HEK293 (cell line): ENCODE data around the gene TJP3.

Experiments
- CTCF ChIA-PET: fragments of 350-600 bp; formaldehyde crosslinking; extraction: SDS; loops from one replicate; lab custom pipeline; 2021; ENCODE audit warnings: antibody characterized with exemption; lab: Yijun Ruan, JAX
- POLR2A ChIA-PET: fragments of 300-600 bp; formaldehyde crosslinking; extraction: SDS; loops from one replicate; lab custom pipeline; 2020; ENCODE audit warnings: antibody characterized with exemption, inconsistent platforms; lab: Yijun Ruan, JAX
- H3K27ac ChIP-seq: fragments of 200-500 bp; sonication (Bioruptor generic); 2 replicates; pipeline ENCODE4 v1.5.1; 2014; ENCODE audit warnings: low read depth, low read length, control low read depth, inconsistent platforms; ENCODE audit errors: extremely low read depth
- H3K36me3 ChIP-seq, 2 experiments: fragments of 200-500 bp in 1 of 2; sonication (Bioruptor generic) in 1 of 2; 1 replicate in 1 of 2; 2 replicates in 1 of 2; pipeline ENCODE4 v1.5.1; 2014 to 2017; ENCODE audit warnings: inconsistent platforms in 2 of 2, low read length in 2 of 2; ENCODE audit not compliant: control insufficient read depth in 2 of 2, insufficient read depth in 1 of 2
- H3K4me1 ChIP-seq: fragments of 200-500 bp; sonication (Bioruptor generic); 2 replicates; pipeline ENCODE4 v1.5.1; 2014; ENCODE audit warnings: mild to moderate bottlenecking, low read length, inconsistent platforms; ENCODE audit not compliant: control insufficient read depth, insufficient read depth
- H3K4me3 ChIP-seq: 2 replicates; pipeline ENCODE4 v1.5.1; 2011; ENCODE audit warnings: low read depth, mild to moderate bottlenecking, control low read depth, low read length, moderate library complexity
- H3K9me3 ChIP-seq: fragments of 200-500 bp; sonication (Bioruptor generic); 2 replicates; pipeline ENCODE4 v1.5.1; 2014; ENCODE audit warnings: low read depth, low read length, inconsistent platforms; ENCODE audit not compliant: control insufficient read depth, insufficient read depth
- GLI4 ChIP-seq: fragments of 450-650 bp; formaldehyde crosslinking; IDR thresholded peaks from 2 replicates; pipeline ENCODE4 v1.5.1; 2016; ENCODE audit warnings: missing biosample characterization, missing genetic modification characterization
- RBAK ChIP-seq: fragments of 450-650 bp; formaldehyde crosslinking; IDR thresholded peaks from 2 replicates; pipeline ENCODE4 v1.5.1; 2016; ENCODE audit warnings: missing biosample characterization, missing genetic modification characterization
- ZNF133 ChIP-seq: fragments of 450-650 bp; formaldehyde crosslinking; IDR thresholded peaks from 2 replicates; pipeline ENCODE4 v1.5.1; 2016; ENCODE audit warnings: missing biosample characterization, missing genetic modification characterization
- ZNF140 ChIP-seq: fragments of 450-650 bp; formaldehyde crosslinking; IDR thresholded peaks from 2 replicates; pipeline ENCODE4 v1.5.1; 2016; ENCODE audit warnings: missing biosample characterization, missing genetic modification characterization
- ZNF157 ChIP-seq: fragments of 450-650 bp; formaldehyde crosslinking; IDR thresholded peaks from 2 replicates; pipeline ENCODE4 v1.5.1; 2016; ENCODE audit warnings: missing biosample characterization, missing genetic modification characterization
- ZNF391 ChIP-seq: fragments of 450-650 bp; formaldehyde crosslinking; IDR thresholded peaks from 2 replicates; pipeline ENCODE4 v1.5.1; 2016; ENCODE audit warnings: low read depth, missing biosample characterization, missing genetic modification characterization, borderline replicate concordance
- ZNF596 ChIP-seq: fragments of 450-650 bp; IDR thresholded peaks from 2 replicates; pipeline ENCODE4 v1.5.0; 2018; ENCODE audit warnings: missing biosample characterization, mild to moderate bottlenecking, missing genetic modification characterization, moderate library complexity
- ZNF600 ChIP-seq: fragments of 450-650 bp; formaldehyde crosslinking; IDR thresholded peaks from 2 replicates; pipeline ENCODE4 v1.5.1; 2016; ENCODE audit warnings: missing biosample characterization, missing genetic modification characterization
- TF ChIP-seq, protein P1 (sequence below): fragments of 450-650 bp; formaldehyde crosslinking; IDR thresholded peaks from 2 replicates; pipeline ENCODE4 v1.5.1; 2017; ENCODE audit warnings: missing biosample characterization, missing genetic modification characterization
- TF ChIP-seq, protein P2 (sequence below): fragments of 450-650 bp; formaldehyde crosslinking; IDR thresholded peaks from 2 replicates; pipeline ENCODE4 v1.5.1; 2017; ENCODE audit warnings: missing biosample characterization, missing genetic modification characterization
- TF ChIP-seq, protein P3 (sequence below): fragments of 450-650 bp; formaldehyde crosslinking; IDR thresholded peaks from 2 replicates; pipeline ENCODE4 v1.5.1; 2016; ENCODE audit warnings: missing biosample characterization, missing genetic modification characterization, low read depth
- TF ChIP-seq, protein P4 (sequence below): fragments of 450-650 bp; formaldehyde crosslinking; IDR thresholded peaks from 2 replicates; pipeline ENCODE4 v1.5.1; 2016; ENCODE audit warnings: missing biosample characterization, missing genetic modification characterization

Gene TJP3

DNA sequence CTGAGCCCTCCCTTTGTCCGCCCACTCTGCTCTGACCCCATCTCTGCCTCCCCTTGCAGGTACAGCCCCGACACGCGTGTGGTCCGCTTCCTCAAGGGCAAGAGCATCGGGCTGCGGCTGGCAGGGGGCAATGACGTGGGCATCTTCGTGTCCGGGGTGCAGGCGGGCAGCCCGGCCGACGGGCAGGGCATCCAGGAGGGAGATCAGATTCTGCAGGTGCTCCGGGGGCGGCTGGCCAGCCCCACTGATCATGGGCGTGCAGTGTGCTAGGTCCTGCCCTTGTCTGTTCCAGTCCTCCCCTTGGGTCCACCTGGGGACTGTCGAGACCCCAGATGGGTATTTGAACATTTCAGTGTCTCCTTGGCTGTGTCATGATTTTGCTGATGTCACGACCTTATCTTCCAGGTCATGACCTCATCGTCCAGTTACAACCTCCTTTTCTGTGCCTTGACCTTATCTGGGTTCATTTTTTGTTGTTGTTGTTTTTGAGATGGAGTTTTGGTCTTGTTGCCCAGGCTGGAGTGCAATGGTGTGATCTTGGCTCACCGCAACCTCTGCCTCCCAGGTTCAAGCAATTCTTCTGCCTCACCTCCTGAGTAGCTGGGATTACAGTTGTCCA is 28.0 kb downstream of the TJP3 start:
- H3K4me3 ChIP-seq: no peak overlapping the region
- H3K36me3 ChIP-seq: no peaks in the 10 kb centered on the region
- ChIA-PET POLR2A (no interaction called here), CTCF (interaction anchor here (0.6 kb wide), 1 partner anchor 1951 kb away, joined by 3 read pairs; no protein-coding TSS in a partner anchor)
- TF ChIP-seq ZNF596 (tag by site-specific recombination): no peak
- TF ChIP-seq RBAK (tag by site-specific recombination): no peak
- no peak for TF ChIP-seq ZNF391 (tag by site-specific recombination)
- TF ChIP-seq ZNF600 (tag by site-specific recombination): no peak
- TF ChIP-seq, protein P1, sequence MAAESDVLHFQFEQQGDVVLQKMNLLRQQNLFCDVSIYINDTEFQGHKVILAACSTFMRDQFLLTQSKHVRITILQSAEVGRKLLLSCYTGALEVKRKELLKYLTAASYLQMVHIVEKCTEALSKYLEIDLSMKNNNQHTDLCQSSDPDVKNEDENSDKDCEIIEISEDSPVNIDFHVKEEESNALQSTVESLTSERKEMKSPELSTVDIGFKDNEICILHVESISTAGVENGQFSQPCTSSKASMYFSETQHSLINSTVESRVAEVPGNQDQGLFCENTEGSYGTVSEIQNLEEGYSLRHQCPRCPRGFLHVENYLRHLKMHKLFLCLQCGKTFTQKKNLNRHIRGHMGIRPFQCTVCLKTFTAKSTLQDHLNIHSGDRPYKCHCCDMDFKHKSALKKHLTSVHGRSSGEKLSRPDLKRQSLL (tag by site-specific recombination): no peak
- no peak for TF ChIP-seq GLI4 (tag by site-specific recombination)
- TF ChIP-seq, protein P2, sequence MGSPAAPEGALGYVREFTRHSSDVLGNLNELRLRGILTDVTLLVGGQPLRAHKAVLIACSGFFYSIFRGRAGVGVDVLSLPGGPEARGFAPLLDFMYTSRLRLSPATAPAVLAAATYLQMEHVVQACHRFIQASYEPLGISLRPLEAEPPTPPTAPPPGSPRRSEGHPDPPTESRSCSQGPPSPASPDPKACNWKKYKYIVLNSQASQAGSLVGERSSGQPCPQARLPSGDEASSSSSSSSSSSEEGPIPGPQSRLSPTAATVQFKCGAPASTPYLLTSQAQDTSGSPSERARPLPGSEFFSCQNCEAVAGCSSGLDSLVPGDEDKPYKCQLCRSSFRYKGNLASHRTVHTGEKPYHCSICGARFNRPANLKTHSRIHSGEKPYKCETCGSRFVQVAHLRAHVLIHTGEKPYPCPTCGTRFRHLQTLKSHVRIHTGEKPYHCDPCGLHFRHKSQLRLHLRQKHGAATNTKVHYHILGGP: no peak
- TF ChIP-seq, protein P3, sequence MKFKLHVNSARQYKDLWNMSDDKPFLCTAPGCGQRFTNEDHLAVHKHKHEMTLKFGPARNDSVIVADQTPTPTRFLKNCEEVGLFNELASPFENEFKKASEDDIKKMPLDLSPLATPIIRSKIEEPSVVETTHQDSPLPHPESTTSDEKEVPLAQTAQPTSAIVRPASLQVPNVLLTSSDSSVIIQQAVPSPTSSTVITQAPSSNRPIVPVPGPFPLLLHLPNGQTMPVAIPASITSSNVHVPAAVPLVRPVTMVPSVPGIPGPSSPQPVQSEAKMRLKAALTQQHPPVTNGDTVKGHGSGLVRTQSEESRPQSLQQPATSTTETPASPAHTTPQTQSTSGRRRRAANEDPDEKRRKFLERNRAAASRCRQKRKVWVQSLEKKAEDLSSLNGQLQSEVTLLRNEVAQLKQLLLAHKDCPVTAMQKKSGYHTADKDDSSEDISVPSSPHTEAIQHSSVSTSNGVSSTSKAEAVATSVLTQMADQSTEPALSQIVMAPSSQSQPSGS: peak; percentile 35; the same call in 1 of the 2 replicates
- no peak overlapping the region for H3K27ac ChIP-seq
- no peaks in the 10 kb centered on the region for H3K9me3 ChIP-seq
- no peaks in the 10 kb centered on the region for H3K4me1 ChIP-seq

- CTCF ChIA-PET: no interaction called here
- no peaks in the 10 kb centered on the region for H3K36me3 ChIP-seq
- peak; percentile 100 for TF ChIP-seq ZNF157 (tag by site-specific recombination)
- no peak for TF ChIP-seq ZNF140 (tag by site-specific recombination)
- POLR2A ChIA-PET: no interaction called here
- no peaks in the 10 kb centered on the region for H3K9me3 ChIP-seq
- H3K4me1 ChIP-seq: no peaks in the 10 kb centered on the region
- H3K4me3 ChIP-seq: no peak overlapping the region
- no peak overlapping the region for H3K27ac ChIP-seq
These were observed 29.5 kb downstream of the TJP3 start for GRCh38 chr19:3737487-3738205.

DNA sequence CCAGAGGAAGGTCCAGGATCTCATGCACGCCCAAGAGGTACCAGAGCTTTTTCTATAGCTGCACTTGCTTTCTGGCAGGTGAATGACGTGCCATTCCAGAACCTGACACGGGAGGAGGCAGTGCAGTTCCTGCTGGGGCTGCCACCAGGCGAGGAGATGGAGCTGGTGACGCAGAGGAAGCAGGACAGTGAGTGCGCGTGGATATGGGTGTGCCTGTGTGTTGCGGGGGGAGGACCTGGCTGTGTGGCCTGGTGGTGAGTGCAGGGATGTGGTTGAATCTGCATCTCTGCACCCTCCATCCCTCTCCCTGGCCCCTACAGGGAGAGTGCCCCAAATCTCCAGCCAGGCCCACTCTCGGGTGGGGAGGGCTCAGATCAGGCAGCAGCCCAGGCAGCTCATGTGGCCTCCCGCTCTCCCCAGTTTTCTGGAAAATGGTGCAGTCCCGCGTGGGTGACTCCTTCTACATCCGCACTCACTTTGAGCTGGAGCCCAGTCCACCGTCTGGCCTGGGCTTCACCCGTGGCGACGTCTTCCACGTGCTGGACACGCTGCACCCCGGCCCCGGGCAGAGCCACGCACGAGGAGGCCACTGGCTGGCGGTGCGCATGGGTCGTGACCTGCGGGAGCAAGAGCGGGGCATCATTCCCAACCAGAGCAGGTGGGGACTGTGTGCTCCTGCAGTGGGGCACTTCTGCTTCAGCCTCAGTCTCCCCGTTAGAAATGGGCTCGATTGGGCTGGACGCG is 30.5 kb downstream of the TJP3 start:
- ChIA-PET POLR2A (no interaction called here), CTCF (interaction anchor here (0.6 kb wide), 1 partner anchor 25 kb away, joined by 3 read pairs; no protein-coding TSS in a partner anchor)
- H3K27ac ChIP-seq: no peak overlapping the region
- no peaks in the 10 kb centered on the region for H3K36me3 ChIP-seq
- TF ChIP-seq ZNF133 (tag by site-specific recombination): no peak
- TF ChIP-seq, protein P4, sequence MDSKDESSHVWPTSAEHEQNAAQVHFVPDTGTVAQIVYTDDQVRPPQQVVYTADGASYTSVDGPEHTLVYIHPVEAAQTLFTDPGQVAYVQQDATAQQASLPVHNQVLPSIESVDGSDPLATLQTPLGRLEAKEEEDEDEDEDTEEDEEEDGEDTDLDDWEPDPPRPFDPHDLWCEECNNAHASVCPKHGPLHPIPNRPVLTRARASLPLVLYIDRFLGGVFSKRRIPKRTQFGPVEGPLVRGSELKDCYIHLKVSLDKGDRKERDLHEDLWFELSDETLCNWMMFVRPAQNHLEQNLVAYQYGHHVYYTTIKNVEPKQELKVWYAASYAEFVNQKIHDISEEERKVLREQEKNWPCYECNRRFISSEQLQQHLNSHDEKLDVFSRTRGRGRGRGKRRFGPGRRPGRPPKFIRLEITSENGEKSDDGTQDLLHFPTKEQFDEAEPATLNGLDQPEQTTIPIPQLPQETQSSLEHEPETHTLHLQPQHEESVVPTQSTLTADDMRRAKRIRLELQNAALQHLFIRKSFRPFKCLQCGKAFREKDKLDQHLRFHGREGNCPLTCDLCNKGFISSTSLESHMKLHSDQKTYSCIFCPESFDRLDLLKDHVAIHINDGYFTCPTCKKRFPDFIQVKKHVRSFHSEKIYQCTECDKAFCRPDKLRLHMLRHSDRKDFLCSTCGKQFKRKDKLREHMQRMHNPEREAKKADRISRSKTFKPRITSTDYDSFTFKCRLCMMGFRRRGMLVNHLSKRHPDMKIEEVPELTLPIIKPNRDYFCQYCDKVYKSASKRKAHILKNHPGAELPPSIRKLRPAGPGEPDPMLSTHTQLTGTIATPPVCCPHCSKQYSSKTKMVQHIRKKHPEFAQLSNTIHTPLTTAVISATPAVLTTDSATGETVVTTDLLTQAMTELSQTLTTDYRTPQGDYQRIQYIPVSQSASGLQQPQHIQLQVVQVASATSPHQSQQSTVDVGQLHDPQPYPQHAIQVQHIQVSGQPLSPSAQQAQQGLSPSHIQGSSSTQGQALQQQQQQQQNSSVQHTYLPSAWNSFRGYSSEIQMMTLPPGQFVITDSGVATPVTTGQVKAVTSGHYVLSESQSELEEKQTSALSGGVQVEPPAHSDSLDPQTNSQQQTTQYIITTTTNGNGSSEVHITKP (tag by site-specific recombination): peak; percentile 62
- H3K9me3 ChIP-seq: no peaks in the 10 kb centered on the region
- H3K4me1 ChIP-seq: no peaks in the 10 kb centered on the region
- H3K4me3 ChIP-seq: no peak overlapping the region
